Psoas muscle (tissue), 8 donors: ENCODE data around the gene CHIA. TPM values are rescaled to one million over a fixed set of nuclear protein-coding genes. Genes with fewer than 3 reads are reported as not detected.

Experiments used
- ATAC-seq, 4 donors: fragments of 200-7000 bp; cut with Tn5 transposase; one replicate each; pipeline ENCODE4 v1.9.1; 2020; ENCODE audit warnings: moderate library complexity in 3 of 4, mild to moderate bottlenecking in 2 of 4
- DNase-seq, 2 donors: peaks; one replicate each; pipeline ENCODE4 v3.0.0-alpha.2; 2020
- H3K27ac ChIP-seq: fragments of 200-600 bp; one replicate; pipeline ENCODE4 v1.8.0; 2022
- H3K27me3 ChIP-seq, 3 donors: fragments of 200-600 bp in 1 of 3; one replicate each; pipeline versions ENCODE4 v1.6.1 to v1.8.0; 2013 to 2022; ENCODE audit warnings: low read length in 2 of 3, mild to moderate bottlenecking in 2 of 3, moderate library complexity in 1 of 3; ENCODE audit not compliant: insufficient read depth in 3 of 3
- H3K36me3 ChIP-seq, 2 donors: fragments of 200-600 bp in 1 of 2; one replicate each; pipeline versions ENCODE4 v1.6.1 to v1.8.0; 2013 to 2022; ENCODE audit warnings: low read depth in 1 of 2, mild to moderate bottlenecking in 1 of 2, moderate library complexity in 1 of 2; ENCODE audit not compliant: insufficient read depth in 1 of 2
- H3K4me1 ChIP-seq: fragments of 200-600 bp; one replicate; pipeline ENCODE4 v1.8.0; 2022
- H3K4me3 ChIP-seq: fragments of 200-600 bp; one replicate; pipeline ENCODE4 v1.8.0; 2022; ENCODE audit warnings: mild to moderate bottlenecking
- H3K9me3 ChIP-seq: fragments of 200-600 bp; one replicate; pipeline ENCODE4 v1.8.0; 2022
- CTCF ChIP-seq: fragments of 200-600 bp; IDR thresholded peaks from one replicate; pipeline ENCODE4 v1.8.0; 2022; ENCODE audit warnings: antibody characterized with exemption
- WGBS, 3 donors: extraction: QIAGEN DNeasy Blood & Tissue Kit; methylation state at CpG; one replicate each; pipeline versions ENCODE4 v1.1.6 to v1.1.7; 2013; 5-methylcytosine and 5-hydroxymethylcytosine counted together
- intact Hi-C, 2 donors: fragments of 100-400 bp; cut with DNase I; formaldehyde crosslinking; loops; one replicate each; pipeline versions ENCODE4 v1.11.0 to v1.14.2; 2022
- polyA plus RNA-seq, 3 donors: library from polyadenylated mRNA; stranded (reverse); fragments of 200-250 nt; gene quantifications; one replicate each; pipeline ENCODE4 v1.2.3, GENCODE V29; 2013
- total RNA-seq, 4 donors: library from RNA; stranded (reverse); fragmentation: NEBNext Ultra II Directional in 2 of 4; extraction: Animal tissue kit (Norgen Biotek cat#: 25700) in 2 of 4; gene quantifications; one replicate each; pipeline versions ENCODE4 v1.2.1 to v1.2.4, GENCODE V29; 2021 to 2023
- donor health status: healthy with polysubstance abuse.
- donor health status: DM: no; HTN: no; CAD: no; lungs with moderate emphysema.
- donor health status: Bipolar disorder and iron deficiency.
- donor health status: healthy.
- donor health status: DM: yes; HTN: yes; CAD: no.
- donor health status: DM: no; HTN: no; CAD: no.
- donor health status: DM: no; HTN: no; CAD: no.
- donor health status: DM: yes; HTN: yes; CAD: no.

The CHIA gene
- total and polyA plus RNA-seq, 7 donors = 0.04 to 0.27 TPM; not detected in 5

- no peak for TF ChIP-seq CTCF
- Histone ChIP-seq H3K4me3 (no peak overlapping the region), H3K27me3 (no peaks in the 10 kb centered on the region), H3K4me1 (no peaks in the 10 kb centered on the region), H3K27ac (no peak overlapping the region), H3K36me3 (no peaks in the 10 kb centered on the region), H3K9me3 (no peaks in the 10 kb centered on the region)
- intact Hi-C loops = no loop called here
- ATAC-seq = no peak
- no peak for DNase-seq
- WGBS, 3 donors = 60 to 68% (median 66%) methylated on average over 4 of the region's 4 CpGs
These were observed 40.7 kb upstream of the CHIA start for GRCh38 chr1:111249960-111250359.

- intact Hi-C loops = no loop called here
- no peak overlapping the region for H3K27ac ChIP-seq
- no peak for TF ChIP-seq CTCF
- WGBS, 3 donors = 60 to 75% (median 72%) methylated on average over 8 of the region's 8 CpGs
- no peaks in the 10 kb centered on the region for H3K9me3 ChIP-seq
- H3K4me1 ChIP-seq = no peaks in the 10 kb centered on the region
- DNase-seq = no peak
- no peaks in the 10 kb centered on the region for H3K36me3 ChIP-seq
- ATAC-seq = no peak
- no peaks in the 10 kb centered on the region for H3K27me3 ChIP-seq
- H3K4me3 ChIP-seq = no peak overlapping the region
These were observed 39.1 kb upstream of the CHIA start for GRCh38 chr1:111251570-111251969.

GRCh38 chr1:111252786-111253185 is 37.9 kb upstream of the CHIA start:
- Histone ChIP-seq H3K27me3 (no peaks in the 10 kb centered on the region), H3K4me1 (no peaks in the 10 kb centered on the region), H3K36me3 (no peaks in the 10 kb centered on the region), H3K27ac (no peak overlapping the region), H3K4me3 (no peak overlapping the region), H3K9me3 (no peaks in the 10 kb centered on the region)
- no peak for ATAC-seq
- WGBS, 3 donors = 53 to 75% (median 63%) methylated on average over 2 of the region's 2 CpGs
- DNase-seq = no peak
- intact Hi-C loops = no loop called here
- TF ChIP-seq CTCF = no peak

GRCh38 chr1:111253876-111254275 is 36.8 kb upstream of the CHIA start:
- intact Hi-C loops = no loop called here
- Histone ChIP-seq H3K4me3 (no peak overlapping the region), H3K36me3 (no peaks in the 10 kb centered on the region), H3K27me3 (no peaks in the 10 kb centered on the region), H3K9me3 (no peaks in the 10 kb centered on the region), H3K4me1 (no peaks in the 10 kb centered on the region), H3K27ac (no peak overlapping the region)
- 46 to 78% (median 62%) methylated on average over 1 of the region's 1 CpG for WGBS, 3 donors
- ATAC-seq (no peak), DNase-seq (no peak)
- no peak for TF ChIP-seq CTCF

- H3K27ac ChIP-seq = no peak overlapping the region
- intact Hi-C loops = no loop called here
- H3K36me3 ChIP-seq = no peaks in the 10 kb centered on the region
- no peaks in the 10 kb centered on the region for H3K9me3 ChIP-seq
- DNase-seq (no peak), ATAC-seq (no peak)
- WGBS, 3 donors = 73 to 77% (median 76%) methylated on average over 8 of the region's 8 CpGs
- no peaks in the 10 kb centered on the region for H3K27me3 ChIP-seq
- no peak overlapping the region for H3K4me3 ChIP-seq
- no peaks in the 10 kb centered on the region for H3K4me1 ChIP-seq
- no peak for TF ChIP-seq CTCF
These were observed 33.5 kb upstream of the CHIA start for GRCh38 chr1:111256988-111257658.
